Lower lobe of right lung (tissue), 2 donors: ENCODE results near the gene SLC5A10. TPM values are rescaled to one million over a fixed set of nuclear protein-coding genes. Genes with fewer than 3 reads are reported as not detected.
A peak's percentile ranks its signal among the peaks of the same experiment; 100 is the strongest.

Source experiments
- ATAC-seq, 2 donors: fragments of 200-7000 bp; cut with Tn5 transposase; one replicate each; pipeline ENCODE4 v1.9.1; 2020 to 2022; ENCODE audit warnings: mild to moderate bottlenecking in 2 of 2, moderate library complexity in 2 of 2
- DNase-seq: peaks from one replicate; pipeline ENCODE4 v3.0.0-alpha.2; 2020
- H3K27ac ChIP-seq: fragments of 200-600 bp; one replicate; pipeline ENCODE4 v1.8.0; 2022
- H3K27me3 ChIP-seq: fragments of 200-600 bp; one replicate; pipeline ENCODE4 v1.8.0; 2022; ENCODE audit warnings: low read depth
- H3K36me3 ChIP-seq: fragments of 200-600 bp; one replicate; pipeline ENCODE4 v1.8.0; 2022; ENCODE audit warnings: mild to moderate bottlenecking
- H3K4me1 ChIP-seq: fragments of 200-600 bp; one replicate; pipeline ENCODE4 v1.8.0; 2022
- H3K4me3 ChIP-seq: fragments of 200-600 bp; one replicate; pipeline ENCODE4 v1.8.0; 2022; ENCODE audit warnings: mild to moderate bottlenecking
- H3K9me3 ChIP-seq: fragments of 200-600 bp; one replicate; pipeline ENCODE4 v1.8.0; 2022
- CTCF ChIP-seq: fragments of 200-600 bp; IDR thresholded peaks from one replicate; pipeline ENCODE4 v1.8.0; 2022; ENCODE audit warnings: antibody characterized with exemption, mild to moderate bottlenecking
- intact Hi-C: fragments of 100-400 bp; cut with DNase I; formaldehyde crosslinking; loops from one replicate; pipeline ENCODE4 v1.11.0; 2022
- total RNA-seq: library from RNA; stranded (reverse); fragmentation: NEBNext Ultra II Directional; extraction: Animal tissue kit (Norgen Biotek cat#: 25700); gene quantifications from one replicate; pipeline ENCODE4 v1.2.1, GENCODE V29; 2021
- donor health status: DM: no; HTN: yes; CAD: no; lungs with severe emphysema.

SLC5A10 gene
- total RNA-seq, 1 donor from 2014 or later = not detected

- TF ChIP-seq CTCF = no peak
- intact Hi-C loops = no loop called here
- DNase-seq (peak; percentile 72), ATAC-seq (peak; percentile 61 to 62)
- Histone ChIP-seq H3K4me1 (peaks cover 14% of the 10 kb centered on the region), H3K27me3 (no peaks in the 10 kb centered on the region), H3K27ac (no peak overlapping the region), H3K9me3 (no peaks in the 10 kb centered on the region), H3K36me3 (peaks cover 2% of the 10 kb centered on the region), H3K4me3 (no peak overlapping the region)
Measured at GRCh38 chr17:18987862-18988545, 36.0 kb downstream of the SLC5A10 start.

- no peak for DNase-seq
- Histone ChIP-seq H3K9me3 (no peaks in the 10 kb centered on the region), H3K4me1 (peaks cover 14% of the 10 kb centered on the region), H3K27ac (no peak overlapping the region), H3K27me3 (no peaks in the 10 kb centered on the region), H3K36me3 (peaks cover 2% of the 10 kb centered on the region), H3K4me3 (no peak overlapping the region)
- peak in 1 of 2 donors; percentile 15 for ATAC-seq
- intact Hi-C loops = no loop called here
- no peak for TF ChIP-seq CTCF
Measured at GRCh38 chr17:18988546-18989173, 36.7 kb downstream of the SLC5A10 start.

- H3K4me1 ChIP-seq = peaks cover 14% of the 10 kb centered on the region
- no peak for ATAC-seq
- intact Hi-C loops = no loop called here
- no peak overlapping the region for H3K4me3 ChIP-seq
- H3K27ac ChIP-seq = no peak overlapping the region
- TF ChIP-seq CTCF = no peak
- no peak for DNase-seq
- no peaks in the 10 kb centered on the region for H3K9me3 ChIP-seq
- H3K36me3 ChIP-seq = peaks cover 2% of the 10 kb centered on the region
- no peaks in the 10 kb centered on the region for H3K27me3 ChIP-seq
Measured at GRCh38 chr17:18990331-18990730, 38.4 kb downstream of the SLC5A10 start.

- no peaks in the 10 kb centered on the region for H3K27me3 ChIP-seq
- H3K4me3 ChIP-seq = no peak overlapping the region
- TF ChIP-seq CTCF = no peak
- H3K36me3 ChIP-seq = no peaks in the 10 kb centered on the region
- peaks cover 14% of the 10 kb centered on the region for H3K4me1 ChIP-seq
- DNase-seq (no peak), ATAC-seq (no peak)
- no peak overlapping the region for H3K27ac ChIP-seq
- intact Hi-C loops = no loop called here
- H3K9me3 ChIP-seq = no peaks in the 10 kb centered on the region
Measured at GRCh38 chr17:18991531-18992315, 39.8 kb downstream of the SLC5A10 start.

GRCh38 chr17:18992454-18993130 is 40.6 kb downstream of the SLC5A10 start:
- intact Hi-C loops = no loop called here
- H3K4me3 ChIP-seq = no peak overlapping the region
- ATAC-seq (peak; percentile 53 to 87), DNase-seq (peak; percentile 80)
- no peak for TF ChIP-seq CTCF
- H3K4me1 ChIP-seq = peaks cover 14% of the 10 kb centered on the region
- no peak overlapping the region for H3K27ac ChIP-seq
- H3K36me3 ChIP-seq = no peaks in the 10 kb centered on the region
- H3K9me3 ChIP-seq = no peaks in the 10 kb centered on the region
- no peaks in the 10 kb centered on the region for H3K27me3 ChIP-seq
